HFFc6 (cell line): ENCODE measurements around the gene DES. TPM values are rescaled to one million over a fixed set of nuclear protein-coding genes. Genes with fewer than 3 reads are reported as not detected.

Experiments used
- DNase-seq: peaks from one replicate; pipeline ENCODE4 v3.0.0-alpha.2; 2018
- H3K27ac Mint-ChIP-seq: 2 replicates; pipeline ENCODE4 v1.8.0; 2020; ENCODE audit warnings: mild to moderate bottlenecking, mixed read lengths
- H3K27me3 Mint-ChIP-seq: 2 replicates; pipeline ENCODE4 v1.8.0; 2021; ENCODE audit warnings: mild to moderate bottlenecking, moderate library complexity, mixed read lengths; ENCODE audit not compliant: insufficient read depth
- H3K36me3 Mint-ChIP-seq: 2 replicates; pipeline ENCODE4 v1.8.0; 2021; ENCODE audit warnings: low read depth, mixed read lengths
- H3K4me1 Mint-ChIP-seq: 2 replicates; pipeline ENCODE4 v1.8.0; 2020; ENCODE audit warnings: low read depth, mixed read lengths
- H3K4me3 Mint-ChIP-seq: 2 replicates; pipeline ENCODE4 v1.8.0; 2020; ENCODE audit warnings: mild to moderate bottlenecking, moderate library complexity, mixed read lengths
- H3K9me3 Mint-ChIP-seq: 2 replicates; pipeline ENCODE4 v1.8.0; 2020; ENCODE audit warnings: mild to moderate bottlenecking, mixed read lengths
- total RNA-seq, 6 experiments: library from RNA; stranded (reverse); fragmentation: NEBNext Ultra II Directional; extraction: Animal tissue kit (Norgen Biotek cat#: 25700); gene quantifications; 2 replicates in 1 of 6; 3 replicates in 5 of 6; pipeline ENCODE4 v1.2.3, GENCODE V29; 2021
- TF ChIP-seq, protein P1 (sequence below): fragments of 200-600 bp; sonication (generic); IDR thresholded peaks from 2 replicates; pipeline ENCODE4 v1.5.0; 2021; ENCODE audit warnings: antibody characterized with exemption, mild to moderate bottlenecking

Gene DES
- total RNA-seq, 6 experiments from 2014 or later = 0.12 to 0.37 (median 0.19) TPM; not detected in 1

GRCh38 chr2:219467736-219468075 lies 49.5 kb downstream of the DES start:
- TF ChIP-seq, protein P1, sequence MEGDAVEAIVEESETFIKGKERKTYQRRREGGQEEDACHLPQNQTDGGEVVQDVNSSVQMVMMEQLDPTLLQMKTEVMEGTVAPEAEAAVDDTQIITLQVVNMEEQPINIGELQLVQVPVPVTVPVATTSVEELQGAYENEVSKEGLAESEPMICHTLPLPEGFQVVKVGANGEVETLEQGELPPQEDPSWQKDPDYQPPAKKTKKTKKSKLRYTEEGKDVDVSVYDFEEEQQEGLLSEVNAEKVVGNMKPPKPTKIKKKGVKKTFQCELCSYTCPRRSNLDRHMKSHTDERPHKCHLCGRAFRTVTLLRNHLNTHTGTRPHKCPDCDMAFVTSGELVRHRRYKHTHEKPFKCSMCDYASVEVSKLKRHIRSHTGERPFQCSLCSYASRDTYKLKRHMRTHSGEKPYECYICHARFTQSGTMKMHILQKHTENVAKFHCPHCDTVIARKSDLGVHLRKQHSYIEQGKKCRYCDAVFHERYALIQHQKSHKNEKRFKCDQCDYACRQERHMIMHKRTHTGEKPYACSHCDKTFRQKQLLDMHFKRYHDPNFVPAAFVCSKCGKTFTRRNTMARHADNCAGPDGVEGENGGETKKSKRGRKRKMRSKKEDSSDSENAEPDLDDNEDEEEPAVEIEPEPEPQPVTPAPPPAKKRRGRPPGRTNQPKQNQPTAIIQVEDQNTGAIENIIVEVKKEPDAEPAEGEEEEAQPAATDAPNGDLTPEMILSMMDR = no peak
- Mint-ChIP-seq H3K36me3 (peaks cover 20% of the 10 kb centered on the region), H3K27ac (peak overlapping the region; percentile 17; the same call in 1 of the 2 replicates), H3K27me3 (peaks cover 2% of the 10 kb centered on the region), H3K9me3 (no peaks in the 10 kb centered on the region), H3K4me1 (peaks cover 15% of the 10 kb centered on the region), H3K4me3 (no peak overlapping the region)
- no peak for DNase-seq

- no peak for DNase-seq
- TF ChIP-seq, protein P1 = no peak
- no peak overlapping the region for H3K27ac Mint-ChIP-seq
- peaks cover 16% of the 10 kb centered on the region; the same call in 1 of the 2 replicates for H3K36me3 Mint-ChIP-seq
- no peaks in the 10 kb centered on the region for H3K9me3 Mint-ChIP-seq
- H3K4me3 Mint-ChIP-seq = no peak overlapping the region
- peaks cover 15% of the 10 kb centered on the region for H3K4me1 Mint-ChIP-seq
- peaks cover 2% of the 10 kb centered on the region for H3K27me3 Mint-ChIP-seq
Measured at GRCh38 chr2:219468410-219469185, 50.4 kb downstream of the DES start.

DNA sequence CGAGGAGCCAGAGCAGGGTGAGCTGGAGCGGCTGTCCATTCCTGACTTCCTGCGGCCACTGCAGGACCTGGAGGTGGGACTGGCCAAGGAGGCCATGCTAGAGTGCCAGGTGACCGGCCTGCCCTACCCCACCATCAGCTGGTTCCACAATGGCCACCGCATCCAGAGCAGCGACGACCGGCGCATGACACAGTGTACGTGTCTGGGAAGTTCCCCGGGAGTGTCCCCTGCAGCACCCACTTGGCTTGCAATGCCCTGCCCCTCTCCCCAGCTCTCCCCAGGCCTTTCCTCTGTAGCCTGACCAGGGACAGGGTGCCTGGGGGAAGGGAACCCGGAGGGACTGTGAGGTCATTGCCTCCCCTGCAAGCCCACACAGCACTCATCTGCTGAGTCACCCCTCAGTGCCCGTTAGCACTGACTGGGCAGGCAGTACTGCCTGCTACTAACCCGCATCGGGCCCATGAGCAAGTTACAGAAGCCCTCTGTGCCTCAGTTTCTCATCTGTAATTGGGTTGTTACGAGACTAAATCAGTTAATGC lies 51.1 kb downstream of the DES start:
- TF ChIP-seq, protein P1 = no peak
- no peaks in the 10 kb centered on the region for H3K9me3 Mint-ChIP-seq
- peak; percentile 74 for DNase-seq
- H3K36me3 Mint-ChIP-seq = peaks cover 16% of the 10 kb centered on the region; the same call in 1 of the 2 replicates
- peak overlapping the region; percentile 57 for H3K27ac Mint-ChIP-seq
- H3K4me3 Mint-ChIP-seq = no peak overlapping the region
- peaks cover 15% of the 10 kb centered on the region for H3K4me1 Mint-ChIP-seq
- no peaks in the 10 kb centered on the region; the same call in none of the 2 replicates for H3K27me3 Mint-ChIP-seq

DNA sequence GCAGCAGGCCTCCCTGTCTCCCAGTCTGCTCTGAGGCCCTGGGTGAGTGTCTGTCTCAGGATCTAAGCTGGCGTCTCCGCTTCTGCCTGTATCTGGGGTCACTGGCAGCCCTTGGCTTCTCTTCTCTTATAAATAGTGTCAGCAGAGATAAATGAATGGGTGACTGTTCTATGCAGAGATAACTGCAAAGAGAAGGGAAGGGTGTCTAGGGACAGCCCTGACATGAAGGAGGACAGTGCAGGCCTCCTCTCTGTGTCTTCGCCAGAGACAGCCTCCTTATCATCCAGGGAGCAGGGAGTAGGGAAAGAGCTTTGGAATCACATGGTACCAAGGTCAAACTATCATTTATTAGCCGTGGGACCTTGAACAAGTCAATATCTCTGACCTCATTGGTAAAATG lies 52.3 kb downstream of the DES start:
- no peaks in the 10 kb centered on the region; the same call in none of the 2 replicates for H3K27me3 Mint-ChIP-seq
- H3K9me3 Mint-ChIP-seq = no peaks in the 10 kb centered on the region
- peaks cover 16% of the 10 kb centered on the region; the same call in 1 of the 2 replicates for H3K36me3 Mint-ChIP-seq
- H3K27ac Mint-ChIP-seq = peak overlapping the region; percentile 51
- H3K4me1 Mint-ChIP-seq = peaks cover 19% of the 10 kb centered on the region
- TF ChIP-seq, protein P1 = no peak
- no peak overlapping the region for H3K4me3 Mint-ChIP-seq
- no peak for DNase-seq

DNA sequence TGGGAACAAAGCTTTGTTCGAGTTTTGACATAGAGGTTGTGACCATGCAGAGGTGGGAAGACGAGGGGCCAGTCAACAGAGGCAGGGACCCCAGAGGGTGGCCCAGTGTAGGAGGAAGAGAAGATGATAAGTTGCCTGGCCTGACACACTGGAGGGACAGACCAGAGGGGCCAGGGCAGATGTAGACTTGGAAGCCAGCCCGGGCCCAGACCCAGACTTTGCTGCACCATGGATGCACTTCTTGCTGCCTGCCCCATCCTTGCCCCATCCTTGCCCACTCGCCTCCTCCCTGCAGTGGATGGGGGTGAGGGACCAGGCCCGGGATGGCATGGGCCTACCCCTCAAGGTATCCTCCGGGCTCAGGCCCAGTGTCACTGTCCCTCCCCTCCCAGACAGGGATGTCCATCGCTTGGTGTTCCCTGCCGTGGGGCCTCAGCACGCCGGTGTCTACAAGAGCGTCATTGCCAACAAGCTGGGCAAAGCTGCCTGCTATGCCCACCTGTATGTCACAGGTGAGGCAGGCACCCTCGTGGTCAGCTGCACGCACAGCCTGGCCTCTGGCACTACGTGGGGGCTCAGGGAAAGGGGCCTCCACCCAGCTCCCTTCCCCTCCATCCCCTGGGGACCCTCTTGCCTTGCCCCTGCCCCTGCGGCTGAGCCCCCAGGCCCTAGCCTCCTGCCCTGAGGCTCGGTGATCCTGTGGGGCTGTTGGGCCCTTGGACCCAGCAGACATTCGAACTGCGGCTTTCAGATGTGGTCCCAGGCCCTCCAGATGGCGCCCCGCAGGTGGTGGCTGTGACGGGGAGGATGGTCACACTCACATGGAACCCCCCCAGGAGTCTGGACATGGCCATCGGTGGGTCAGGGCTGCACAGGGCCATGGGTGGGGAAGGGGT lies 53.5 kb downstream of the DES start:
- H3K27me3 Mint-ChIP-seq = no peaks in the 10 kb centered on the region; the same call in none of the 2 replicates
- peaks cover 16% of the 10 kb centered on the region; the same call in 1 of the 2 replicates for H3K36me3 Mint-ChIP-seq
- 0 out of 2 replicates have a peak overlapping the region, but pooled peaks have one; percentile 25 for H3K27ac Mint-ChIP-seq
- no peak overlapping the region for H3K4me3 Mint-ChIP-seq
- TF ChIP-seq, protein P1 = no peak
- no peaks in the 10 kb centered on the region for H3K9me3 Mint-ChIP-seq
- peaks cover 29% of the 10 kb centered on the region for H3K4me1 Mint-ChIP-seq
- no peak for DNase-seq
